Heart left ventricle (tissue), 13 donors: Measurements from ENCODE around the gene AOC1.

Experiments used
- POLR2A ChIP-seq, 2 donors: fragments of 450-650 bp; IDR thresholded peaks; one replicate each; pipeline ENCODE4 v1.6.1; 2017; ENCODE audit warnings: antibody characterized with exemption in 2 of 2, mild to moderate bottlenecking in 2 of 2, moderate library complexity in 2 of 2
- TF ChIP-seq, protein P1 (sequence below), 12 donors: fragments of 200-600 bp; sonication (generic) in 4 of 12; IDR thresholded peaks; one replicate each; pipeline versions ENCODE4 v1.5.0 to v1.8.0; 2018 to 2022; ENCODE audit warnings: antibody characterized with exemption in 12 of 12, mild to moderate bottlenecking in 5 of 12
- donor health status: ischemic (EF 13 %, LVEDD 7.1; RV severe dilation, severe dysfunction).
- donor health status: DM: no; HTN: yes; CAD: no.
- donor health status: DM: no; HTN: no; CAD: no.
- donor health status: ischemic (EF 25% LVEDD 6.9; RV normal size, moderate dysfunction).
- donor health status: ischemic (EF 25% LVEDD 5.7; RV mildly dilated, moderate dysfunction).
- donor health status: ischemic (EF 35%, LVEDD 5.7; RV mildly dilated, moderate dysfunction).
- donor health status: nonischemic (EF 11% LVEDD 7.7; RV severe dilation, severe dysfunction).
- donor health status: DM: yes; HTN: yes; CAD: no.
- donor health status: PGD.
- donor health status: ischemic (EF 29% LVEDD 5.4; RV normal size, mild dysfunction).
- donor health status: nonischemic (EF 23%, LVEDD 6.1; RV moderate dilation, normal function).

DNA sequence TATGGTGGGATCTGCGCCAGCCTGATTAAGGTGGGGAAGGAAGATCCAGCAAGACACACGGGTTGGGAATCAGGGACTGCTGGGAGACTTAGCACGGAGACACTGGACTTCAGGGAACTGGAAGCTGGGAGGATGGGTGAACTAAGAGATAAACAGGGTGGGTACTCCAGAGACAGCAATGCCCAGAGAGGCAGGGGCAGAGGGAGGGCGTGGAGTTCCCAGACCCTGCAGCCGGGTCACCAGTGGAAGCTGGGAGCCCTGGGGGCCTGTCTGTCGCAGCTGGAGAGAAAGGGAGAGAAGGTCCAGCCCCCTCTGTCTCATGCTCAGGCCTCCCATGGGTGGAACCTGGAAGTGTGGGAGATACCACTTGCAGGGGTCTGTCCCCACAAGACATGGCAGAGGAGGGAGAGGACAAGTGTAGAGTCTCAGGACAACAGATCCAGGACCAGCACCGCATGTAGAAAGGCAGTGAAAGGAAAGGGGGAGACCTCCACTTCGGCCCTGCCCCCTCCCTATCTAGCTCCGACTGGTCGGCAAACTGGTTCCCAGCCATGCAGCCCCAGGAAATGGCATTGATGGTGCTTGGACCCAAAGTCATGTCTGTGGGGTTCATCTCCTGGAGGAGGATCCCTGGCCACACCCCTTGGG lies 44.4 kb downstream of the AOC1 start:
- TF ChIP-seq, protein P1, sequence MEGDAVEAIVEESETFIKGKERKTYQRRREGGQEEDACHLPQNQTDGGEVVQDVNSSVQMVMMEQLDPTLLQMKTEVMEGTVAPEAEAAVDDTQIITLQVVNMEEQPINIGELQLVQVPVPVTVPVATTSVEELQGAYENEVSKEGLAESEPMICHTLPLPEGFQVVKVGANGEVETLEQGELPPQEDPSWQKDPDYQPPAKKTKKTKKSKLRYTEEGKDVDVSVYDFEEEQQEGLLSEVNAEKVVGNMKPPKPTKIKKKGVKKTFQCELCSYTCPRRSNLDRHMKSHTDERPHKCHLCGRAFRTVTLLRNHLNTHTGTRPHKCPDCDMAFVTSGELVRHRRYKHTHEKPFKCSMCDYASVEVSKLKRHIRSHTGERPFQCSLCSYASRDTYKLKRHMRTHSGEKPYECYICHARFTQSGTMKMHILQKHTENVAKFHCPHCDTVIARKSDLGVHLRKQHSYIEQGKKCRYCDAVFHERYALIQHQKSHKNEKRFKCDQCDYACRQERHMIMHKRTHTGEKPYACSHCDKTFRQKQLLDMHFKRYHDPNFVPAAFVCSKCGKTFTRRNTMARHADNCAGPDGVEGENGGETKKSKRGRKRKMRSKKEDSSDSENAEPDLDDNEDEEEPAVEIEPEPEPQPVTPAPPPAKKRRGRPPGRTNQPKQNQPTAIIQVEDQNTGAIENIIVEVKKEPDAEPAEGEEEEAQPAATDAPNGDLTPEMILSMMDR (IDR thresholded peaks at IDR 0.05) = no peak
- no peak for TF ChIP-seq POLR2A (IDR thresholded peaks at IDR 0.05)
